ENCODE results near the gene TSPEAR. TPM values are rescaled to one million over a fixed set of nuclear protein-coding genes. Genes with fewer than 3 reads are reported as not detected.
A peak's percentile ranks its signal among the peaks of the same experiment; 100 is the strongest.

TSPEAR gene
- total and polyA plus RNA-seq, 7 experiments from 2014 or later, result 0.07 TPM; not detected in 6

- Histone ChIP-seq H3K27ac (ENCODE audit: low read depth, low read length) (no peak overlapping the region), H3K4me3 (ENCODE audit: low read length) (no peak overlapping the region), H3K36me3 (ENCODE audit: control insufficient read depth in 2 of 3, insufficient read depth in 3 of 3, low read length in 3 of 3) (no peaks in the 10 kb centered on the region), H3K9me3 (ENCODE audit: control insufficient read depth in 2 of 3, low read length in 3 of 3) (no peaks in the 10 kb centered on the region), H3K27me3 (ENCODE audit: control insufficient read depth in 2 of 2, insufficient read depth in 2 of 2, low read length in 2 of 2) (peaks cover 0 to 5% of the 10 kb centered on the region in 2 donors), H3K4me1 (ENCODE audit: control insufficient read depth in 2 of 2, insufficient read depth in 2 of 2, low read length in 2 of 2) (peaks cover 10 to 16% of the 10 kb centered on the region in 2 donors)
- no peak for ATAC-seq
- Mint-ChIP-seq H3K27ac (peak overlapping the region in 3 of 9 donors; percentile 41 to 57 (median 54)), H3K9me3 (peaks cover 0 to 1% (median 0%) of the 10 kb centered on the region in 11 donors), H3K4me3 (peak overlapping the region in 9 of 10 donors; percentile 17 to 81 (median 57)), H3K36me3 (peaks cover 0 to 6% (median 0%) of the 10 kb centered on the region in 5 donors), H3K4me1 (peaks cover 3 to 15% (median 13%) of the 10 kb centered on the region in 7 donors), H3K27me3 (peaks cover 9 to 62% (median 31%) of the 10 kb centered on the region in 5 donors)
- ChIA-PET POLR2A (no interaction called here), CTCF (no interaction called here)
- no peak for DNase-seq
- intact Hi-C loops (cut with micrococcal nuclease), result loop anchor here in 1 of 2 donors (2.0 kb wide), 1 partner anchor 15 kb away; no protein-coding TSS in a partner anchor
Measured at GRCh38 chr21:44724196-44724595, 12.8 kb upstream of the TSPEAR start.

- Histone ChIP-seq H3K4me1 (ENCODE audit: control insufficient read depth in 2 of 2, insufficient read depth in 2 of 2, low read length in 2 of 2) (peaks cover 10 to 16% of the 10 kb centered on the region in 2 donors), H3K27me3 (ENCODE audit: control insufficient read depth in 2 of 2, insufficient read depth in 2 of 2, low read length in 2 of 2) (peaks cover 0 to 5% of the 10 kb centered on the region in 2 donors), H3K4me3 (ENCODE audit: low read length) (peak overlapping the region; percentile 55), H3K36me3 (ENCODE audit: control insufficient read depth in 2 of 3, insufficient read depth in 3 of 3, low read length in 3 of 3) (no peaks in the 10 kb centered on the region), H3K27ac (ENCODE audit: low read depth, low read length) (no peak overlapping the region), H3K9me3 (ENCODE audit: control insufficient read depth in 2 of 3, low read length in 3 of 3) (no peaks in the 10 kb centered on the region)
- Mint-ChIP-seq H3K27me3 (peaks cover 9 to 69% (median 35%) of the 10 kb centered on the region in 5 donors), H3K4me1 (peaks cover 3 to 15% (median 13%) of the 10 kb centered on the region in 7 donors), H3K36me3 (peaks cover 0 to 6% (median 0%) of the 10 kb centered on the region in 5 donors), H3K27ac (peak overlapping the region in 7 of 9 donors; percentile 36 to 81 (median 71)), H3K4me3 (peak overlapping the region in 9 of 10 donors; percentile 75 to 87 (median 83)), H3K9me3 (peaks cover 0 to 1% (median 0%) of the 10 kb centered on the region in 11 donors)
- CTCF ChIA-PET, result interaction anchor here (1.0 to 1.3 kb wide), 3 partner anchors 19 to 213 kb away, joined by 3 to 4 read pairs (median 4); partner anchors contain the start of gene KRTAP12-3
- POLR2A ChIA-PET, result interaction anchor here (0.6 kb wide), 1 partner anchor 66 kb away, joined by 3 read pairs; the partner anchor contains the start of gene KRTAP12-3
- intact Hi-C loops (cut with micrococcal nuclease), result loop anchor here in 1 of 2 donors (2.0 kb wide), 1 partner anchor 15 kb away; no protein-coding TSS in a partner anchor
- peak in 5 of 9 donors; percentile 19 to 37 (median 33) for DNase-seq
- ATAC-seq, result peak; percentile 18
Measured at GRCh38 chr21:44723177-44724131, 12.1 kb upstream of the TSPEAR start.

- ChIA-PET POLR2A (no interaction called here), CTCF (interaction anchor here (1.0 to 1.3 kb wide), 3 partner anchors 20 to 212 kb away, joined by 3 to 4 read pairs (median 4); partner anchors contain the start of gene KRTAP12-3)
- peaks cover 9 to 73% (median 36%) of the 10 kb centered on the region in 5 donors for H3K27me3 Mint-ChIP-seq
- Histone ChIP-seq H3K4me3 (ENCODE audit: low read length) (no peak overlapping the region), H3K4me1 (ENCODE audit: control insufficient read depth in 2 of 2, insufficient read depth in 2 of 2, low read length in 2 of 2) (peaks cover 10 to 16% of the 10 kb centered on the region in 2 donors), H3K9me3 (ENCODE audit: control insufficient read depth in 2 of 3, low read length in 3 of 3) (no peaks in the 10 kb centered on the region), H3K36me3 (ENCODE audit: control insufficient read depth in 2 of 3, insufficient read depth in 3 of 3, low read length in 3 of 3) (no peaks in the 10 kb centered on the region), H3K27ac (ENCODE audit: low read depth, low read length) (no peak overlapping the region), H3K27me3 (ENCODE audit: control insufficient read depth in 2 of 2, insufficient read depth in 2 of 2, low read length in 2 of 2) (peaks cover 0 to 5% of the 10 kb centered on the region in 2 donors)
- DNase-seq, result no peak
- no peak for ATAC-seq
- H3K9me3 Mint-ChIP-seq, result peaks cover 0 to 1% (median 0%) of the 10 kb centered on the region in 11 donors
- H3K36me3 Mint-ChIP-seq, result peaks cover 0 to 6% (median 0%) of the 10 kb centered on the region in 5 donors
- intact Hi-C loops (cut with micrococcal nuclease), result no loop called here
- H3K4me3 Mint-ChIP-seq, result peak overlapping the region in 9 of 10 donors; percentile 75 to 87 (median 83)
- H3K27ac Mint-ChIP-seq, result peak overlapping the region in 5 of 9 donors; percentile 30 to 81 (median 52)
- peaks cover 3 to 15% (median 13%) of the 10 kb centered on the region in 7 donors for H3K4me1 Mint-ChIP-seq
Measured at GRCh38 chr21:44722731-44723130, 11.4 kb upstream of the TSPEAR start.

- peaks cover 10 to 16% of the 10 kb centered on the region in 2 donors for H3K4me1 ChIP-seq (ENCODE audit: control insufficient read depth in 2 of 2, insufficient read depth in 2 of 2, low read length in 2 of 2)
- H3K36me3 ChIP-seq (ENCODE audit: control insufficient read depth in 2 of 3, insufficient read depth in 3 of 3, low read length in 3 of 3), result no peaks in the 10 kb centered on the region
- DNase-seq (no peak), ATAC-seq (no peak)
- H3K27ac ChIP-seq (ENCODE audit: low read depth, low read length), result no peak overlapping the region
- Mint-ChIP-seq H3K27me3 (peaks cover 16 to 78% (median 29%) of the 10 kb centered on the region in 5 donors), H3K27ac (no peak overlapping the region), H3K4me3 (no peak overlapping the region), H3K36me3 (peaks cover 0 to 12% (median 5%) of the 10 kb centered on the region in 5 donors), H3K4me1 (peaks cover 4 to 16% (median 15%) of the 10 kb centered on the region in 7 donors), H3K9me3 (peaks cover 0 to 10% (median 4%) of the 10 kb centered on the region in 11 donors)
- intact Hi-C loops (cut with micrococcal nuclease), result no loop called here
- peaks cover 0 to 5% of the 10 kb centered on the region in 2 donors for H3K27me3 ChIP-seq (ENCODE audit: control insufficient read depth in 2 of 2, insufficient read depth in 2 of 2, low read length in 2 of 2)
- H3K9me3 ChIP-seq (ENCODE audit: control insufficient read depth in 2 of 3, low read length in 3 of 3), result no peaks in the 10 kb centered on the region
- ChIA-PET POLR2A (no interaction called here), CTCF (no interaction called here)
- H3K4me3 ChIP-seq (ENCODE audit: low read length), result no peak overlapping the region
Measured at GRCh38 chr21:44720170-44720569, 8.8 kb upstream of the TSPEAR start.

GRCh38 chr21:44718571-44718970, 7.2 kb upstream of the TSPEAR start:
- CTCF ChIA-PET, result interaction anchor here (1.1 kb wide), 1 partner anchor 238 kb away, joined by 4 read pairs; no protein-coding TSS in a partner anchor
- H3K36me3 Mint-ChIP-seq, result peaks cover 0 to 12% (median 5%) of the 10 kb centered on the region in 5 donors

GRCh38 chr21:44718093-44718492, 6.7 kb upstream of the TSPEAR start:
- no peak for ATAC-seq
- ChIA-PET CTCF (interaction anchor here (1.1 kb wide), 1 partner anchor 237 kb away, joined by 4 read pairs; no protein-coding TSS in a partner anchor), POLR2A (no interaction called here)

More at GRCh38 chr21:44718571-44718970, 7.2 kb upstream of the TSPEAR start:
- Mint-ChIP-seq H3K27ac (no peak overlapping the region), H3K4me3 (no peak overlapping the region), H3K9me3 (peaks cover 0 to 12% (median 5%) of the 10 kb centered on the region in 11 donors), H3K27me3 (peaks cover 30 to 84% (median 43%) of the 10 kb centered on the region in 5 donors), H3K4me1 (peaks cover 4 to 21% (median 16%) of the 10 kb centered on the region in 7 donors)
- no peak for DNase-seq
- no peak for ATAC-seq
- H3K36me3 ChIP-seq (ENCODE audit: control insufficient read depth in 2 of 3, insufficient read depth in 3 of 3, low read length in 3 of 3), result no peaks in the 10 kb centered on the region
- peaks cover 0 to 5% of the 10 kb centered on the region in 2 donors for H3K27me3 ChIP-seq (ENCODE audit: control insufficient read depth in 2 of 2, insufficient read depth in 2 of 2, low read length in 2 of 2)
- H3K27ac ChIP-seq (ENCODE audit: low read depth, low read length), result no peak overlapping the region
- POLR2A ChIA-PET, result no interaction called here
- H3K4me3 ChIP-seq (ENCODE audit: low read length), result no peak overlapping the region
- H3K4me1 ChIP-seq (ENCODE audit: control insufficient read depth in 2 of 2, insufficient read depth in 2 of 2, low read length in 2 of 2), result peaks cover 10% of the 10 kb centered on the region in 2 donors
- intact Hi-C loops (cut with micrococcal nuclease), result no loop called here
- H3K9me3 ChIP-seq (ENCODE audit: control insufficient read depth in 2 of 3, low read length in 3 of 3), result no peaks in the 10 kb centered on the region

More at GRCh38 chr21:44718093-44718492, 6.7 kb upstream of the TSPEAR start:
- Mint-ChIP-seq H3K27me3 (peaks cover 35 to 85% (median 45%) of the 10 kb centered on the region in 5 donors), H3K9me3 (peaks cover 0 to 12% (median 5%) of the 10 kb centered on the region in 11 donors), H3K36me3 (peaks cover 0 to 12% (median 5%) of the 10 kb centered on the region in 5 donors), H3K27ac (no peak overlapping the region), H3K4me1 (peaks cover 2 to 17% (median 14%) of the 10 kb centered on the region in 7 donors), H3K4me3 (no peak overlapping the region)
- H3K9me3 ChIP-seq (ENCODE audit: control insufficient read depth in 2 of 3, low read length in 3 of 3), result no peaks in the 10 kb centered on the region
- H3K4me3 ChIP-seq (ENCODE audit: low read length), result no peak overlapping the region
- peaks cover 4 to 5% of the 10 kb centered on the region in 2 donors for H3K27me3 ChIP-seq (ENCODE audit: control insufficient read depth in 2 of 2, insufficient read depth in 2 of 2, low read length in 2 of 2)
- H3K4me1 ChIP-seq (ENCODE audit: control insufficient read depth in 2 of 2, insufficient read depth in 2 of 2, low read length in 2 of 2), result peaks cover 5 to 6% of the 10 kb centered on the region in 2 donors
- intact Hi-C loops (cut with micrococcal nuclease), result no loop called here
- H3K27ac ChIP-seq (ENCODE audit: low read depth, low read length), result no peak overlapping the region
- DNase-seq, result no peak
- H3K36me3 ChIP-seq (ENCODE audit: control insufficient read depth in 2 of 3, insufficient read depth in 3 of 3, low read length in 3 of 3), result no peaks in the 10 kb centered on the region
